ENCODE measurements around the gene SPON2. TPM values are rescaled to one million over a fixed set of nuclear protein-coding genes. Genes with fewer than 3 reads are reported as not detected.

Gene SPON2
- total RNA-seq, 1 experiment from 2014 or later, result 6.6 TPM

GRCh38 chr4:1192493-1193205 is 20.3 kb upstream of the SPON2 start:
- TF ChIP-seq ATF1 (CRISPR knock-in tag; IDR thresholded peaks at IDR 0.05) (no peak), ZBTB43 (CRISPR knock-in tag; IDR thresholded peaks at IDR 0.05) (no peak), ESRRA (CRISPR knock-in tag; IDR thresholded peaks at IDR 0.05; ENCODE audit: borderline replicate concordance) (no peak), E2F4 (CRISPR knock-in tag; IDR thresholded peaks at IDR 0.05; ENCODE audit: borderline replicate concordance, low read depth) (no peak), E2F1 (CRISPR knock-in tag; IDR thresholded peaks at IDR 0.05) (no peak), NR3C1 (CRISPR knock-in tag; conservative IDR thresholded peaks at IDR 0.05; ENCODE audit: low read depth) (no peak)
- Mint-ChIP-seq H3K27me3 (ENCODE audit: low read depth) (peaks cover 4% of the 10 kb centered on the region; the same call in 1 of the 2 replicates), H3K36me3 (no peaks in the 10 kb centered on the region), H3K9me3 (peaks cover 5% of the 10 kb centered on the region), H3K4me3 (no peak overlapping the region), H3K4me1 (no peaks in the 10 kb centered on the region), H3K27ac (no peak overlapping the region)
- DNase-seq (ENCODE audit: low spot score) (peak; percentile 7), ATAC-seq (no peak)
- POLR2A ChIA-PET, result no interaction called here
- CTCF ChIA-PET, result no interaction called here

GRCh38 chr4:1192091-1192492 is 19.7 kb upstream of the SPON2 start:
- H3K4me1 Mint-ChIP-seq, result no peaks in the 10 kb centered on the region
- H3K27ac Mint-ChIP-seq, result no peak overlapping the region
- H3K27me3 Mint-ChIP-seq (ENCODE audit: low read depth), result peaks cover 4% of the 10 kb centered on the region; the same call in 1 of the 2 replicates
- ATAC-seq, result no peak
- POLR2A ChIA-PET, result no interaction called here
- no peaks in the 10 kb centered on the region for H3K36me3 Mint-ChIP-seq
- CTCF ChIA-PET, result no interaction called here
- no peak for DNase-seq (ENCODE audit: low spot score)
- H3K9me3 Mint-ChIP-seq, result peaks cover 5% of the 10 kb centered on the region
- no peak overlapping the region for H3K4me3 Mint-ChIP-seq
- TF ChIP-seq ATF6 (CRISPR knock-in tag; IDR thresholded peaks at IDR 0.05), result no peak
- TF ChIP-seq MXD4 (CRISPR knock-in tag; IDR thresholded peaks at IDR 0.05; ENCODE audit: borderline replicate concordance), result no peak
- TF ChIP-seq ELF4 (CRISPR knock-in tag; IDR thresholded peaks at IDR 0.05; ENCODE audit: low read depth), result no peak
- TF ChIP-seq ATF3 (CRISPR knock-in tag; conservative IDR thresholded peaks at IDR 0.05), result no peak
- no peak for TF ChIP-seq CTCF (IDR thresholded peaks at IDR 0.05)
- no peak for TF ChIP-seq ZBTB21 (CRISPR knock-in tag; IDR thresholded peaks at IDR 0.05; ENCODE audit: borderline replicate concordance)
- TF ChIP-seq ZNF281 (CRISPR knock-in tag; IDR thresholded peaks at IDR 0.05), result no peak
- no peak for TF ChIP-seq GABPB1 (CRISPR knock-in tag; IDR thresholded peaks at IDR 0.05)
- TF ChIP-seq TP53 (CRISPR knock-in tag; IDR thresholded peaks at IDR 0.05), result no peak
- TF ChIP-seq ZNF423 (CRISPR knock-in tag; IDR thresholded peaks at IDR 0.05), result no peak
- no peak for TF ChIP-seq SP1 (CRISPR knock-in tag; conservative IDR thresholded peaks at IDR 0.05)
- no peak for TF ChIP-seq E2F1 (CRISPR knock-in tag; IDR thresholded peaks at IDR 0.05)
